PFSK-1 (cell line): ENCODE results near the gene GNB1.

Experiments
- FOXP2 ChIP-seq: optimal IDR thresholded peaks from 2 replicates; pipeline ENCODE3; 2011; ENCODE audit warnings: borderline replicate concordance, control low read depth, inconsistent platforms; ENCODE audit not compliant: insufficient read depth; ENCODE audit errors: extremely low read length, extremely low read depth
- POLR2AphosphoS5 ChIP-seq: IDR thresholded peaks from 2 replicates; pipeline ENCODE4 v1.6.1; 2012; ENCODE audit warnings: low read depth, mild to moderate bottlenecking, control low read depth, low read length, moderate library complexity
- SIN3A ChIP-seq: IDR thresholded peaks from 2 replicates; pipeline ENCODE4 v1.6.1; 2012; ENCODE audit warnings: mild to moderate bottlenecking, low read length, moderate library complexity, borderline replicate concordance; ENCODE audit not compliant: insufficient read depth
- TAF1 ChIP-seq: IDR thresholded peaks from 2 replicates; pipeline ENCODE4 v1.6.1; 2012; ENCODE audit warnings: low read length, control low read depth, borderline replicate concordance; ENCODE audit not compliant: insufficient read depth
- TF ChIP-seq, protein P1 (sequence below), 2 experiments: IDR thresholded peaks; 2 replicates each; pipeline versions ENCODE4 v1.6.1 to v1.8.0; 2011 to 2012; ENCODE audit warnings: low read depth in 2 of 2, low read length in 2 of 2, control low read depth in 1 of 2, inconsistent platforms in 1 of 2, mild to moderate bottlenecking in 1 of 2, moderate library complexity in 1 of 2; ENCODE audit not compliant: insufficient read depth in 1 of 2

DNA sequence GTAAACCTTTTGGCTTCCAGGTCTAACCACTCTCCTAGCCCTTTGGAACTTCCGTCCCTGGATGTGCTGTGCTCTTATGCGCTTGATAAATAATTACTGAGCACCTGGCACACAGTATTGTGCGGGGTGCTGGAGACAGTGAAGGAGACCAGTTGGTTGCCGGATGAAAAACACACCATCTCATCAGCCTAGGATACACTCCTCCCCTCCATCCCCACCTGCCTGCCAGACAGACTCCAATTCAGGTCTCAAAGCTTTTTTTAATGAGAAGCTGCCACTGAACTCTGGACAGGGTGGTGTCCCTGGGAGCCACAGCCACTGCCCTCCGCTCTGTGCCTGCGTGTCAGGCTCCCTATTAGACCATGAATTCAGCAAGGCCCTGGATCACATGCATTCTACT lies 9.2 kb downstream of the GNB1 start:
- TF ChIP-seq POLR2AphosphoS5 (no peak), FOXP2 (no peak), SIN3A (no peak), TAF1 (no peak)
- TF ChIP-seq, protein P1, sequence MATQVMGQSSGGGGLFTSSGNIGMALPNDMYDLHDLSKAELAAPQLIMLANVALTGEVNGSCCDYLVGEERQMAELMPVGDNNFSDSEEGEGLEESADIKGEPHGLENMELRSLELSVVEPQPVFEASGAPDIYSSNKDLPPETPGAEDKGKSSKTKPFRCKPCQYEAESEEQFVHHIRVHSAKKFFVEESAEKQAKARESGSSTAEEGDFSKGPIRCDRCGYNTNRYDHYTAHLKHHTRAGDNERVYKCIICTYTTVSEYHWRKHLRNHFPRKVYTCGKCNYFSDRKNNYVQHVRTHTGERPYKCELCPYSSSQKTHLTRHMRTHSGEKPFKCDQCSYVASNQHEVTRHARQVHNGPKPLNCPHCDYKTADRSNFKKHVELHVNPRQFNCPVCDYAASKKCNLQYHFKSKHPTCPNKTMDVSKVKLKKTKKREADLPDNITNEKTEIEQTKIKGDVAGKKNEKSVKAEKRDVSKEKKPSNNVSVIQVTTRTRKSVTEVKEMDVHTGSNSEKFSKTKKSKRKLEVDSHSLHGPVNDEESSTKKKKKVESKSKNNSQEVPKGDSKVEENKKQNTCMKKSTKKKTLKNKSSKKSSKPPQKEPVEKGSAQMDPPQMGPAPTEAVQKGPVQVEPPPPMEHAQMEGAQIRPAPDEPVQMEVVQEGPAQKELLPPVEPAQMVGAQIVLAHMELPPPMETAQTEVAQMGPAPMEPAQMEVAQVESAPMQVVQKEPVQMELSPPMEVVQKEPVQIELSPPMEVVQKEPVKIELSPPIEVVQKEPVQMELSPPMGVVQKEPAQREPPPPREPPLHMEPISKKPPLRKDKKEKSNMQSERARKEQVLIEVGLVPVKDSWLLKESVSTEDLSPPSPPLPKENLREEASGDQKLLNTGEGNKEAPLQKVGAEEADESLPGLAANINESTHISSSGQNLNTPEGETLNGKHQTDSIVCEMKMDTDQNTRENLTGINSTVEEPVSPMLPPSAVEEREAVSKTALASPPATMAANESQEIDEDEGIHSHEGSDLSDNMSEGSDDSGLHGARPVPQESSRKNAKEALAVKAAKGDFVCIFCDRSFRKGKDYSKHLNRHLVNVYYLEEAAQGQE (IDR thresholded peaks at IDR 0.05; ENCODE audit: insufficient read depth in 1 of 2, low read depth in 2 of 2, low read length in 2 of 2) = no peak
